HG02852 (cell line): Measurements from ENCODE around the gene FSTL5.

Experiments used
- ATAC-seq: cut with Tn5 transposase; IDR thresholded peaks from one replicate; pipeline ENCODE4 v1.9.1; 2021; ENCODE audit warnings: mild to moderate bottlenecking, moderate library complexity; ENCODE audit not compliant: unreplicated experiment

FSTL5 gene

GRCh38 chr4:161717084-161717483 is 446.7 kb downstream of the FSTL5 start:
- ATAC-seq: no peak

DNA sequence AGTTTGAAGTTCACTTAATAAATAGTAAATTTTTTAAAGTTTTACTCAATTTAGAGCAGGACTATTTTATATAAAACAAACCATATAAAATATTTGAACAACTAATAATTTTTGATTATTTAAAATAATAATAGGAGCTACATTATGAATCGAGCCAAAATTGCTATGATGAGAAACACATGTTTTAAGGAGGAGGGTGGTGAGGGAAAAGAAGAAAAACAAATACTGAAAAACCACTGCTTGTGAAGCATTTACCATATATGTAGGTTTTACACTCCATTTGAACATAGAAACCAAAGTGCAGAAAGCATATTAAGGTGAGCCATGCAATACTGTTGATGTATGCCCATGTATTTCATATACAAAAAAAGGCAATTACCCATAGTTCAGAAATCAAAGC is 448.9 kb downstream of the FSTL5 start:
- ATAC-seq: no peak

GRCh38 chr4:161714022-161714751 is 449.6 kb downstream of the FSTL5 start:
- ATAC-seq: no peak

DNA sequence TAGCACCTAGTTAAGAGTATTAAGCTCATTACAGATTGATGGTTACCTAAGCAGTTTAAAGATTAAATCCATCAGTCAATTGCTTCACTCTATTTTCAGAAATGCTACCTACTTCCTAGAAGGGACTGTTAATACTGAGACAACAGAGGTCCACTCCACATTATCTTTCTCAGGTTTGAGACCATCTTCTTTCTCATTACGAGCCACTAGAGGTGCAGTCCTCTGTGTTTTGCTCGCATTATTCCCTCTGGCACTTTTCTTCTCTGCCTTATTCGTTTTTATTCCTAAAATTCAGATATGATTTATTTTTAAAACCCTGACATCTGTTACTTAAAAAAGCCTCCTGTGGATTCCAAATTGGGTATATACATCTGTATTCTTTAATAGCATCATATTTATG is 459.1 kb downstream of the FSTL5 start:
- no peak for ATAC-seq

- ATAC-seq: no peak
Observed at GRCh38 chr4:161704040-161704439, 459.8 kb downstream of the FSTL5 start.

DNA sequence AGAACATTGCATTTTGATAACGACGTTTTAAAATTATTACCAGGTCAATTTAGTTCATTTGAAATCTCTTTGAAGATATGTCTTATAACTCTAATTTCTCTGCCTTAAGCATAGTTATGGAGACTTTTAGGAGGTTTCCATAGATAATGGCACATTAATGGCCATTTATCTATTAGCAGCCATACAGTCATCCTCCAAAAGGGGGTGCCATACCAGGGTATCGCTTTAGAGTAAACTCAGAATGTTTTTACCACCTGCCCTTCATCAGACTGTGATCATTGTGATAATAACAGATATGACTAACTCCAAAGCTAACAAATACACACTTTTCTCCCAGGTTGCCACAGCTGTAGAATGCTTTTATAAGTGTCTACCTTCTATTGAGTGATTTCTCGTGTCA is 461.5 kb downstream of the FSTL5 start:
- ATAC-seq: no peak

DNA sequence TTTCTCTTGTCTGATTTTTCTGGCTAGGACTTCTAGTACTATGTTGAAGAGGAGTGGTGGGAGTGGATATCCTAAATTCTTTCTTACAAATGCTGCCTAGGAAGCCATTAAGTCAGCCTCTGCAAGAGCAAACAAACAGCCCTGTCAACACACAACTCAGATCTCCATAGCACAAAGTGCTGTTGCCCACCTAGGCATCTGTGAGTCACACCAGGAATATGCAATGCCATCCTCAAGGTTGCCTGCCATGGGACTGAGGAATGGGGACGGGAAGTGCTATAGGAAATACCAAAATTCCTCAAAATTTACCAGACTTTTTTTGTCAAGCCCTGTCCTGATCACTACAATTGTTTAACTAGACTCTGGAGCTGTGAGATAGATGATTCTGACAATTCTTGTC is 466.9 kb downstream of the FSTL5 start:
- no peak for ATAC-seq

DNA sequence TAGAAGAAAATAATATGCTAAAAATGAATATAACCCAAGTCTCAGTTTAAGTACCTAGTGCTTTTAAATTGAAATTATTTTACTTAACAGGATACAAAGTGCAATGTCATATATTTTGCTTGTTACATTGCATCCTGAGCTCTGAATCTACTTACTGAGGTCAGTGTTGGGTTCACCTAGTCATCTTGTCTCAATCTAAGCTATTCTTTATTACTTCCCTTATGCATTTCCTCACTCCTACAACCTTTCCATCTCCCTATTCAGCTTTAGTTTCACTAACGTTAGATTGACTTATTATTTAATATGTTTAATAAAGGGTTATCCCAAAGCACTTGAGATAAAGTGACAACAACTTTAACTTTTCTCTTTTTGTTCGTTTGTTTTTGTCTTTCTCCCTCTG is 483.7 kb downstream of the FSTL5 start:
- ATAC-seq: no peak

DNA sequence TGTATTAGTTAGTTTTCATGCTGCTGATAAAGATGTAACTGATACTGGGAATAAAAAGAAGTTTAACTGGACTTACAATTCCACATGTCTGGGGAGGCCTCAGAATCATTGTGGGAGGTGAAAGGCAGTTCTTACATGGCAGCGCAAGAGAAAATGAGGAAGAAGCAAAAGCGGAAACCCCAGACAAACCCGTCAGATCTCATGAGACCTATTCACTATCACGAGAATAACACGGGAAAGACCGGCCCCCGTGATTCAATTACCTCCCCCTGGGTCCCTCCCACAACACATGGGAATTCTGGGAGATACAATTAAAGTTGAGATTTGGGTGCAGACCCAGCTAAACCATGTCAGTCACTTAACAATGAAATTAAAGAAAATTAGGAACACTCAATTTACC is 499.1 kb downstream of the FSTL5 start:
- ATAC-seq: no peak

DNA sequence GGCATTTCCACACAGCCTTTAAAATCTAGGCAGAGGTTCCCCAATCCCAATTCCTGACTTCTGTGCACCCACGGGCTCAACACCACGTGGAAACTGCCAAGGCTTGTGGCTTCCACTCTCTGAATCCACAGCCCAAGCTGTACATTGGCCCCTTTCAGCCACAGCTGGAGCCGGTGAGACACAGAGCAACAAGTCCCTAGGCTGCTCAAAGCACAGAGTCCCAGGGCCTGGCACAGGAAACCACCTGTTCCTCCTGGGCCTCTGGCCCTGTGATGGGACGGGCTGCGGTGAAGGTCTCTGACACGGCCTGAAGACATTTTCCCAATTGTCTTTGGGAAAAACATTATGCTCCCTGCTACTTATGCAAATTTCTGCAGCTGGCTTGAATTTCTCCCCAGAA is 500.0 kb downstream of the FSTL5 start:
- ATAC-seq: no peak

- no peak for ATAC-seq
Observed at GRCh38 chr4:161658676-161659075, 505.1 kb downstream of the FSTL5 start.

GRCh38 chr4:161657616-161658015 is 506.2 kb downstream of the FSTL5 start:
- no peak for ATAC-seq

DNA sequence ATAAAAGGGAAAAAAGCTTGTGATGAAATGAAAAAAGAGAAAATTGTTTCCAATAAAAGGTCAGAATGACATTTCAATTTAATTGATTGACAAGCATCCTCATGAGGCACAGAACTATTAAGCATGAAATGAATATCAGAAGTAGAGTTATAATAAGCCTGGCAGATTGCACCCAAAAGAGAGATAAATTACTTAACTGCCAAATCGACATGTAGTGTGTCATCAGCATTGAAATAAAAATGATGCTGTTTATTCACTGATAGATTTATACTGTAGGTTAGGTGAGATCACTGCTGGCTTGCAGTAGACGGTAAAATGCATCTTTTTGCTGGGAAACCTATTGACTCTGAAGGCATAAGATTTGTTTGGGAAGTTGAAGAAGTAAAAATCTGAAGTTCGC is 507.2 kb downstream of the FSTL5 start:
- ATAC-seq: no peak

GRCh38 chr4:161655148-161655547 is 508.7 kb downstream of the FSTL5 start:
- ATAC-seq: no peak

DNA sequence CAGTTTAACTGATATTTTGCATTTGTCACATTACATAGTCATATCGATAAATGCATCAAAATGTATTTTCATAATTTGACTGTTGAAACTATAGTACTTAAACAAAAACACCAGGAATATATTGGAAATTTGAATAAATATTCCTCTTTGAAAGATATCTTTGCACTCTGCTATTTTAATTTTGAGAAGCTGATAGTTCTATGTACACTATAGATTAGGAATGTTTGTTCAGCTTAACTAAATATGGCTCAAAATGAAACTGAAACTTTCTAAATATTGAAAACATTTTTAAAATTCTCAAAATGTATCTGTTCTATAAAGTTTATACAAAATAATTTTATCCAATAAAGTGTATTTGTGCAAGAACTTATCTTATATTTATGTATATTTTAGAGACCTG is 510.1 kb downstream of the FSTL5 start:
- ATAC-seq: no peak

- no peak for ATAC-seq
Observed at GRCh38 chr4:161651586-161651985, 512.2 kb downstream of the FSTL5 start.

- ATAC-seq: no peak
Observed at GRCh38 chr4:161650812-161651211, 513.0 kb downstream of the FSTL5 start.

- ATAC-seq: no peak
Observed at GRCh38 chr4:161647757-161648156, 516.0 kb downstream of the FSTL5 start.

DNA sequence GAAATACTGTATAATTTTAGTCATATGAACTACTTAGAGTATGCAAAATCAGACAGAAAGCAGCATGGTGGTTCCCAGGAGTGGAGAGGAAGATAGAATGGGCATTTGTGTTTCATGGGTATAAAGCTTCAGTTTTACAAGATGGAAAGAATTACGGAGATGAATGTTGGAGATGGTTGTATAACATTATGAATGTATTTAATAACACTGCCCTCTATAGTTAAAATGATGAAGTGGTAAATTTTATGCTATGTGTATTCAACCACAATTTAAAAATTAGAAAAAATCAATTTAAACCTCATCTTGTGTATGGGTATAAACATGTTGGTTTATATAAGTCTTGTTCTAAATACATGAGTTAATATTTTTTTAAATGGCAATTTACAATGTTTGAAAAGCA is 521.1 kb downstream of the FSTL5 start:
- no peak for ATAC-seq

DNA sequence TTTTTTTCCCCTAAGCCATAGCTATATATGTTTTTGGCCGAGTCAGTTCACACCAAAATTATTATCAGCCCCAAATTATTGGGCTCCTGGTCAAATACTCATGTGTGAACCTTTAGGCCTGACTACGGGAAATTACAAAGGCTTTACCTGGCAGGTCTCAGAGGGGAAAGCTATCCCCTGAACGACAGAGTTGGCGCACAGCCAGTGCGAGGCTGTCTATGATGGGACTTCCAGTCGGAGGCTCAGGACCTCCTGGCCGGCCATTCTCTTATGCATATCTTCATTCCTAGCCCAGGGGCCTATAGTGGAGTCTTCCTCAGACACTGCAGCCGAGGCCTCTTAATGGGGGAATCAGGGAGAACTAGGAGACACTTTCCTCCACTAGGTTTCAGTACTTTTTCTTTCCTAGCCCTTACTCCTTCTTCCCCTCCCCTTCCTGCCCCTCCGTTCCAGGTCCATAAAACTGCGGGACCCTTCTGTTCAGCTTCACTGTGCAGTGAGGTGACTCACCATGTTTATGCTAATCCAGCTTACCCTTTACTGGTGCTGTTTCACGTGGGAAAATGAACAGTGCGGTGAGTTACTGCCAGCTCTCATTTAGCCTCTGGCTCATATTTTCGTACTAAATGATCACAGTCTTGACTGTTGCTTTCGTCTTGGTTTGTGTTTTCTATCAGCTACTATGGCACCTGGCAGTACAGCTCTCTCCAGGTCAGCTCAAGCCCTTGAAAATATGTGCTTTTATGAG is 533.9 kb downstream of the FSTL5 start:
- ATAC-seq: no peak

GRCh38 chr4:161604516-161605300 is 559.1 kb downstream of the FSTL5 start:
- no peak for ATAC-seq

DNA sequence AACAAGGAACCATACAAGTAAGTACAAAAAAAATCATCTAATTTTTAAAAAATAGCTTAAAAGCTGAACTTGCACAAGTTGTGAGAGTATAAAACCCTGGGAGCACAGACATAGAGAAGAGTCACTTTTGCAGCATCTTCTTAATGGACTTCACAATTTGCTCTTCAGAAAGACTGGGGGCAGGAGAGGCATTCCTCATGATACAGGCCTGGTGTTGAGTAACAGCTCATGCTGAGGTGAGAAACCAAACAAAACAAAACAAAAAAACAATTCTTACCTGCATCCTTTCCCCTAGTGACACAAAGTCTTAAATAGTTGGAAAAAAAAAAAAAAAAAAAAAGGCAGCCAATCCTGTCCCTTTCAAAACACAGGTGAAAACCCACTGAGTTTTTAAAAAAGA is 562.8 kb downstream of the FSTL5 start:
- no peak for ATAC-seq
